GM12878 (cell line): ENCODE measurements around the gene RPS4Y1. TPM values are rescaled to one million over a fixed set of nuclear protein-coding genes. Genes with fewer than 3 reads are reported as not detected.

ENCODE experiments used
- ATAC-seq: fragments of 200-7000 bp; cut with Tn5 transposase; 3 replicates; pipeline ENCODE4 v1.9.1; 2020; ENCODE audit warnings: mild to moderate bottlenecking, moderate library complexity
- BruUV-seq: library from RNA; stranded (reverse); fragments of 400-500 nt; replicated peaks from 2 replicates; lab custom pipeline; 2021; lab: Mats Ljungman, UMichigan
- CTCF ChIA-PET: fragments of 300-600 bp; sonication (Branson Sonifier 250); formaldehyde crosslinking; extraction: SDS; loops from one replicate; lab custom pipeline; 2021; ENCODE audit warnings: inconsistent platforms; lab: Yijun Ruan, JAX
- POLR2A ChIA-PET: fragments of 350-600 bp; formaldehyde crosslinking; extraction: SDS; loops from one replicate; lab custom pipeline; 2021; ENCODE audit warnings: inconsistent platforms; lab: Charles Lee
- RAD21 ChIA-PET: fragments of 300-600 bp; sonication (Branson Sonifier 250); formaldehyde crosslinking; loops from one replicate; lab custom pipeline; 2023; ENCODE audit warnings: antibody characterized with exemption; ENCODE audit not compliant: unreplicated experiment; lab: Charles Lee
- SMC1A ChIA-PET: fragments of 300-600 bp; sonication (Branson Sonifier 250); formaldehyde crosslinking; loops from one replicate; lab custom pipeline; 2023; ENCODE audit not compliant: unreplicated experiment, uncharacterized antibody; lab: Charles Lee
- DNase-seq: peaks from one replicate; pipeline ENCODE4 v3.0.0-alpha.2; 2011; ENCODE audit warnings: low read depth, low spot score
- FAIRE-seq: peaks from 3 replicates; lab custom pipeline; 2011; peaks lifted over from hg19 to GRCh38; lab: Jason Lieb, UNC
- H2AFZ ChIP-seq: 2 replicates; pipeline ENCODE4 v1.6.0; 2011; ENCODE audit warnings: low read depth, low read length, control low read depth; ENCODE audit not compliant: control insufficient read depth
- H3K27ac ChIP-seq: 2 replicates; pipeline ENCODE4 v1.5.1; 2011; ENCODE audit warnings: control low read depth; ENCODE audit not compliant: control insufficient read depth, insufficient read depth
- H3K27me3 ChIP-seq, 2 experiments: replicated peaks in 1 of 2; 2 replicates each; pipeline versions ENCODE4 v1.6.0 to v1.6.1; 2011; ENCODE audit warnings: low read length in 1 of 2; ENCODE audit not compliant: control insufficient read depth in 2 of 2, insufficient read depth in 2 of 2
- H3K36me3 ChIP-seq, 2 experiments: 2 replicates each; pipeline ENCODE4 v1.5.1; 2011; ENCODE audit warnings: low read length in 1 of 2; ENCODE audit not compliant: control insufficient read depth in 2 of 2, insufficient read depth in 2 of 2
- H3K4me1 ChIP-seq: 2 replicates; pipeline ENCODE4 v1.6.1; 2011; ENCODE audit warnings: mild to moderate bottlenecking, low read length, moderate library complexity, mixed read lengths; ENCODE audit not compliant: control insufficient read depth, insufficient read depth
- H3K4me2 ChIP-seq: 2 replicates; pipeline ENCODE4 v1.6.0; 2011; ENCODE audit warnings: control low read depth; ENCODE audit not compliant: control insufficient read depth, insufficient read depth
- H3K4me3 ChIP-seq: fragments of 200-600 bp; sonication (generic); 2 replicates; pipeline ENCODE4 v1.5.1; 2016
- H3K79me2 ChIP-seq: 2 replicates; pipeline ENCODE4 v1.6.0; 2011; ENCODE audit warnings: low read length; ENCODE audit not compliant: control insufficient read depth, insufficient read depth
- H3K9ac ChIP-seq: 2 replicates; pipeline ENCODE4 v1.8.0; 2011; ENCODE audit warnings: low read length, control low read depth, mixed read lengths; ENCODE audit not compliant: control insufficient read depth, insufficient read depth
- H3K9me3 ChIP-seq: replicated peaks from 3 replicates; pipeline ENCODE4 v1.5.1; 2011; ENCODE audit warnings: mild to moderate bottlenecking, low read length; ENCODE audit not compliant: control insufficient read depth, insufficient read depth
- H4K20me1 ChIP-seq: 2 replicates; pipeline ENCODE4 v1.6.0; 2011; ENCODE audit not compliant: control insufficient read depth, insufficient read depth
- BCL11A ChIP-seq: IDR thresholded peaks from 2 replicates; pipeline ENCODE4 v1.6.1; 2011; ENCODE audit warnings: low read depth, low read length
- BCL3 ChIP-seq: IDR thresholded peaks from 2 replicates; pipeline ENCODE4 v1.6.1; 2011; ENCODE audit warnings: borderline replicate concordance, low read depth, mild to moderate bottlenecking, moderate library complexity, low read length; ENCODE audit not compliant: insufficient read depth, poor library complexity, severe bottlenecking
- BMI1 ChIP-seq: fragments of 450-650 bp; IDR thresholded peaks from 2 replicates; pipeline ENCODE4 v1.6.1; 2016; ENCODE audit warnings: mild to moderate bottlenecking, moderate library complexity, borderline replicate concordance
- CEBPB ChIP-seq, 2 experiments: fragments of 150-350 bp in 1 of 2; IDR thresholded peaks; 2 replicates each; pipeline ENCODE4 v1.6.1; 2012 to 2014; ENCODE audit warnings: low read depth in 2 of 2, low read length in 2 of 2, borderline replicate concordance in 1 of 2, inconsistent platforms in 1 of 2
- CREB1 ChIP-seq: IDR thresholded peaks from 2 replicates; pipeline ENCODE4 v1.6.1; 2012; ENCODE audit warnings: low read depth, mild to moderate bottlenecking, inconsistent platforms
- DPF2 ChIP-seq: fragments of 450-650 bp; IDR thresholded peaks from 2 replicates; pipeline ENCODE4 v1.6.1; 2017; ENCODE audit warnings: mild to moderate bottlenecking
- KLF5 ChIP-seq: fragments of 450-650 bp; IDR thresholded peaks from 2 replicates; pipeline ENCODE4 v1.6.1; 2014; ENCODE audit warnings: mild to moderate bottlenecking; ENCODE audit not compliant: partially characterized antibody
- MTA3 ChIP-seq: IDR thresholded peaks from 2 replicates; pipeline ENCODE4 v1.6.1; 2012; ENCODE audit warnings: low read length, inconsistent platforms, borderline replicate concordance
- NFXL1 ChIP-seq: fragments of 450-650 bp; IDR thresholded peaks from 2 replicates; pipeline ENCODE4 v1.6.1; 2017; ENCODE audit warnings: antibody characterized with exemption, mild to moderate bottlenecking, borderline replicate concordance
- NFYB ChIP-seq: IDR thresholded peaks from 2 replicates; pipeline ENCODE4 v1.6.1; 2011; ENCODE audit warnings: low read depth, mild to moderate bottlenecking, low read length, improper control_type of control experiment, moderate library complexity; ENCODE audit not compliant: insufficient read depth
- NR2C2 ChIP-seq: IDR thresholded peaks from 2 replicates; pipeline ENCODE4 v1.6.1; 2011; ENCODE audit warnings: borderline replicate concordance, low read depth; ENCODE audit not compliant: control insufficient read depth, insufficient read length
- RAD21 ChIP-seq: IDR thresholded peaks from 2 replicates; pipeline ENCODE4 v1.6.1; 2011; ENCODE audit warnings: mild to moderate bottlenecking, low read depth, low read length, moderate library complexity; ENCODE audit not compliant: insufficient read depth
- RELA ChIP-seq: fragments of 450-650 bp; IDR thresholded peaks from 2 replicates; pipeline ENCODE4 v1.8.0; 2014; ENCODE audit warnings: borderline replicate concordance; ENCODE audit not compliant: partially characterized antibody
- RFX5 ChIP-seq: IDR thresholded peaks from 2 replicates; pipeline ENCODE4 v1.6.1; 2011; ENCODE audit warnings: low read depth, low read length, improper control_type of control experiment
- SMARCA5 ChIP-seq: fragments of 450-650 bp; IDR thresholded peaks from 2 replicates; pipeline ENCODE4 v1.6.1; 2017; ENCODE audit warnings: mild to moderate bottlenecking
- SPI1 ChIP-seq: IDR thresholded peaks from 2 replicates; pipeline ENCODE4 v1.6.1; 2011; ENCODE audit warnings: low read depth, mild to moderate bottlenecking, low read length, moderate library complexity, borderline replicate concordance; ENCODE audit not compliant: insufficient read depth
- ZNF384 ChIP-seq: IDR thresholded peaks from 2 replicates; pipeline ENCODE4 v1.6.1; 2012; ENCODE audit warnings: low read depth, mild to moderate bottlenecking, low read length, improper control_type of control experiment, borderline replicate concordance
- WGBS: methylation state at CpG from one replicate; pipeline ENCODE4 v1.1.6; 2016; ENCODE audit warnings: low lambda C conversion rate; ENCODE audit not compliant: insufficient replicate concordance, insufficient coverage; ENCODE audit errors: missing lambda C conversion rate; 5-methylcytosine and 5-hydroxymethylcytosine counted together
- in situ Hi-C: fragments of 300-500 bp; cut with MboI; formaldehyde crosslinking; loops from 9 replicates; pipeline ENCODE4 v1.14.3; 2018; ENCODE audit warnings: mixed read lengths
- intact Hi-C: fragments of 100-400 bp; cut with micrococcal nuclease; formaldehyde crosslinking; loops from one replicate; pipeline ENCODE4 v1.14.2; 2022; ENCODE audit not compliant: unreplicated experiment
- polyA plus RNA-seq, 11 experiments: library from polyadenylated mRNA; depleted of rRNA in 4 of 11; unstranded in 6 of 11; stranded (reverse) in 5 of 11; fragments of >200 nt; fragmentation: Nextera tagmentation in 4 of 11; fragmentation: Illumina TruSeq in 1 of 11; extraction: Ambion mirVana in 4 of 11; extraction: Trizol in 1 of 11; gene quantifications; 1 replicate in 1 of 11; 2 replicates in 10 of 11; pipeline versions ENCODE4 v1.2.1 to v1.2.3, GENCODE V29; 2011 to 2016; ENCODE audit warnings: inconsistent platforms in 2 of 11, missing spikeins in 2 of 11, low read depth in 1 of 11
- total RNA-seq, 4 experiments: library from RNA; depleted of rRNA in 3 of 4; stranded (reverse); fragments of >200 nt in 3 of 4; fragmentation: Illumina TruSeq in 1 of 4; extraction: Trizol in 1 of 4; gene quantifications; 2 replicates each; pipeline versions ENCODE4 v1.2.1 to v1.2.3, GENCODE V29; 2013 to 2021
- TF ChIP-seq, protein P1 (sequence below): fragments of 450-650 bp; IDR thresholded peaks from 2 replicates; pipeline ENCODE4 v1.6.1; 2017; ENCODE audit warnings: borderline replicate concordance

RPS4Y1 gene
- total and polyA plus RNA-seq, 10 of the 15 experiments (the other 5 are each of a cell fraction or from before 2014, with no cell fraction given) = 0.32 to 0.46 TPM; not detected in 8

DNA sequence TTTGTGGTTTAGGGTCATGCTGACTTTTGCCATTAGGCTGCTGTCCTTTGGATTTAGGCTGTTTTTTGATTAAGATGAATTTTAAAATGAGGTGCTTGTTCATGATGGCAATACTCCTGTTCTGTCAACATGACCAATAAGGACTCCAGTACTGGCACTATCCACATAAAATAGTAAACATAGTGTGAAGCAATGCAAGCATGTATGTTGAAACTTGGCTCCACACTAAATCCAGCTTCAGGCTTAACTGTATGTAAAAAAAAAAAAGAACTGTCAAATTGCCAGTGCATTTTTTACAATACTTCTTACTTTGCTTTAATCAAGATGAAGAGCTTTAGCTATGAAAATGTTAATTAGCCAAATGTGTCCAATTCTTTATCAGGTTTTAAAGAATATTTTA, 6.2 kb upstream of the RPS4Y1 start:
- FAIRE-seq (no peak), ATAC-seq (no peak), DNase-seq (no peak)
- no peaks in the 10 kb centered on the region for H3K36me3 ChIP-seq
- H3K4me1 ChIP-seq = no peaks in the 10 kb centered on the region
- ChIA-PET RAD21 (no interaction called here), SMC1A (no interaction called here), CTCF (no interaction called here), POLR2A (no interaction called here)
- H3K9ac ChIP-seq = no peak overlapping the region
- intact Hi-C loops = no loop called here
- H3K4me2 ChIP-seq = no peak overlapping the region
- H3K9me3 ChIP-seq = no peaks in the 10 kb centered on the region
- no peaks in the 10 kb centered on the region for H3K79me2 ChIP-seq
- no peaks in the 10 kb centered on the region for H3K27me3 ChIP-seq
- no peak overlapping the region for H2AFZ ChIP-seq
- no peaks in the 10 kb centered on the region for H4K20me1 ChIP-seq
- no peak overlapping the region for H3K27ac ChIP-seq
- in situ Hi-C loops = no loop called here
- BruUV-seq = no TSS peak
- H3K4me3 ChIP-seq = no peak overlapping the region
- TF ChIP-seq, protein P1, sequence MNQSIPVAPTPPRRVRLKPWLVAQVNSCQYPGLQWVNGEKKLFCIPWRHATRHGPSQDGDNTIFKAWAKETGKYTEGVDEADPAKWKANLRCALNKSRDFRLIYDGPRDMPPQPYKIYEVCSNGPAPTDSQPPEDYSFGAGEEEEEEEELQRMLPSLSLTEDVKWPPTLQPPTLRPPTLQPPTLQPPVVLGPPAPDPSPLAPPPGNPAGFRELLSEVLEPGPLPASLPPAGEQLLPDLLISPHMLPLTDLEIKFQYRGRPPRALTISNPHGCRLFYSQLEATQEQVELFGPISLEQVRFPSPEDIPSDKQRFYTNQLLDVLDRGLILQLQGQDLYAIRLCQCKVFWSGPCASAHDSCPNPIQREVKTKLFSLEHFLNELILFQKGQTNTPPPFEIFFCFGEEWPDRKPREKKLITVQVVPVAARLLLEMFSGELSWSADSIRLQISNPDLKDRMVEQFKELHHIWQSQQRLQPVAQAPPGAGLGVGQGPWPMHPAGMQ = no peak
- TF ChIP-seq SPI1 (no peak), DPF2 (no peak), CEBPB (IDR thresholded peaks at IDR 0.05; ENCODE audit: borderline replicate concordance in 1 of 2, low read depth in 2 of 2, low read length in 2 of 2) (no peak)
- TF ChIP-seq, all 136 proteins: peak for 0

DNA sequence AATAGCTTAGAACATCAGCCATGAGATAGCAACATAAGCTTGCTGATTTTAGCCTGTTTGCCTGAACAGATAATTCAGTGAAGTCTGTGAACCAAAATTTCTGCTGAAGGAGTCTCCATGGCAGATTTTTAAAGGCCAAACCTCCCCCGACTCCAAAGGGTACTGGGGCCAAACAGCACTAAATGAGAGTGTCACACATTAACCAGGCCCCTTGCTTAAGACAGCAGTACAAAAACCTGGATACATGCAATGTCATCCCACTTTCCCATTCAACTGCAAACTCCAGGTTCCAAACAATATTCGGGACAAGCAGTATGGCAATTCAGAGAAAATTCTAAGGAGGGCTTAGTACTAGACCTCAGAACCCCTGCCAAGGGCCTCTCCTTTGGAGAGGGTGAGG, 4.3 kb upstream of the RPS4Y1 start:
- intact Hi-C loops = no loop called here
- TF ChIP-seq ZNF384 = no peak
- TF ChIP-seq KLF5 = no peak
- TF ChIP-seq MTA3 = no peak
- no peak for TF ChIP-seq RAD21
- TF ChIP-seq RFX5 = no peak
- TF ChIP-seq BCL11A = no peak
- no peak for TF ChIP-seq RELA
- TF ChIP-seq CREB1 = no peak
- TF ChIP-seq NFYB = no peak
- no peak for TF ChIP-seq NR2C2
- TF ChIP-seq NFXL1 = no peak
- TF ChIP-seq SMARCA5 = no peak
- TF ChIP-seq BMI1 = no peak
- no peak for TF ChIP-seq BCL3

More for the DNA sequence above, 4.3 kb upstream of the RPS4Y1 start:
- no peak overlapping the region for H3K9ac ChIP-seq
- H3K4me3 ChIP-seq = no peak overlapping the region
- ChIA-PET POLR2A (no interaction called here), RAD21 (no interaction called here), SMC1A (no interaction called here), CTCF (no interaction called here)
- no peaks in the 10 kb centered on the region for H4K20me1 ChIP-seq
- no peaks in the 10 kb centered on the region for H3K4me1 ChIP-seq
- BruUV-seq = no TSS peak
- no peak overlapping the region for H3K27ac ChIP-seq
- no peak for ATAC-seq
- no peak for FAIRE-seq
- H3K36me3 ChIP-seq = no peaks in the 10 kb centered on the region
- no peaks in the 10 kb centered on the region for H3K79me2 ChIP-seq
- H3K9me3 ChIP-seq = no peaks in the 10 kb centered on the region
- in situ Hi-C loops = no loop called here
- no peak for DNase-seq
- H2AFZ ChIP-seq = no peak overlapping the region
- H3K4me2 ChIP-seq = no peak overlapping the region
- no peaks in the 10 kb centered on the region for H3K27me3 ChIP-seq
- WGBS = no CpG with 5 or more reads among the region's 2 CpGs
